ENCODE data around the gene FAM200B.
A peak's percentile ranks its signal among the peaks of the same experiment; 100 is the strongest.

- TF ChIP-seq, protein P1, sequence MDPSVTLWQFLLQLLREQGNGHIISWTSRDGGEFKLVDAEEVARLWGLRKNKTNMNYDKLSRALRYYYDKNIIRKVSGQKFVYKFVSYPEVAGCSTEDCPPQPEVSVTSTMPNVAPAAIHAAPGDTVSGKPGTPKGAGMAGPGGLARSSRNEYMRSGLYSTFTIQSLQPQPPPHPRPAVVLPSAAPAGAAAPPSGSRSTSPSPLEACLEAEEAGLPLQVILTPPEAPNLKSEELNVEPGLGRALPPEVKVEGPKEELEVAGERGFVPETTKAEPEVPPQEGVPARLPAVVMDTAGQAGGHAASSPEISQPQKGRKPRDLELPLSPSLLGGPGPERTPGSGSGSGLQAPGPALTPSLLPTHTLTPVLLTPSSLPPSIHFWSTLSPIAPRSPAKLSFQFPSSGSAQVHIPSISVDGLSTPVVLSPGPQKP (IDR thresholded peaks at IDR 0.05; ENCODE audit: borderline replicate concordance, low read depth, low read length), result no peak
- TF ChIP-seq POLR2A (IDR thresholded peaks at IDR 0.05; ENCODE audit: low read depth, low read length) (no peak), CTCF (conservative IDR thresholded peaks at IDR 0.05; ENCODE audit: low read depth, low read length) (peak; percentile 75), MAFK (IDR thresholded peaks at IDR 0.05; ENCODE audit: low read depth, low read length) (no peak), RFX5 (IDR thresholded peaks at IDR 0.05; ENCODE audit: low read depth, low read length) (no peak), SMC3 (IDR thresholded peaks at IDR 0.05; ENCODE audit: low read depth, low read length) (peak; percentile 69), MAZ (IDR thresholded peaks at IDR 0.05; ENCODE audit: borderline replicate concordance, low read depth, low read length) (no peak), RCOR1 (IDR thresholded peaks at IDR 0.05; ENCODE audit: insufficient replicate concordance, low read length) (no peak), CEBPB (IDR thresholded peaks at IDR 0.05; ENCODE audit: low read depth, low read length) (no peak), NFE2L2 (IDR thresholded peaks at IDR 0.05; ENCODE audit: low read depth, low read length) (no peak), RAD21 (IDR thresholded peaks at IDR 0.05; ENCODE audit: low read length) (peak; percentile 76)
- TF ChIP-seq, protein P2, sequence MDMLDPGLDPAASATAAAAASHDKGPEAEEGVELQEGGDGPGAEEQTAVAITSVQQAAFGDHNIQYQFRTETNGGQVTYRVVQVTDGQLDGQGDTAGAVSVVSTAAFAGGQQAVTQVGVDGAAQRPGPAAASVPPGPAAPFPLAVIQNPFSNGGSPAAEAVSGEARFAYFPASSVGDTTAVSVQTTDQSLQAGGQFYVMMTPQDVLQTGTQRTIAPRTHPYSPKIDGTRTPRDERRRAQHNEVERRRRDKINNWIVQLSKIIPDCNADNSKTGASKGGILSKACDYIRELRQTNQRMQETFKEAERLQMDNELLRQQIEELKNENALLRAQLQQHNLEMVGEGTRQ (IDR thresholded peaks at IDR 0.05; ENCODE audit: low read depth, low read length), result no peak
These were observed 31.6 kb upstream of the FAM200B start for GRCh38 chr4:15649914-15650545.

Data from IMR-90 (cell line).